Natural killer cell (primary cell): ENCODE results near the gene RAD51B. TPM values are rescaled to one million over a fixed set of nuclear protein-coding genes. Genes with fewer than 3 reads are reported as not detected.

Source experiments
- ATAC-seq, 3 donors: fragments of 150-1000 bp in 2 of 3; fragments of 200-7000 bp in 1 of 3; cut with Tn5 transposase; 1 replicate in 1 of 3; 2 replicates in 2 of 3; pipeline ENCODE4 v1.10.0; 2021; ENCODE audit warnings: mild to moderate bottlenecking in 2 of 3, moderate library complexity in 2 of 3
- DNase-seq, 2 donors: peaks; one replicate each; pipeline versions ENCODE4 v3.0.0 to v3.0.0-alpha.2; 2013 to 2021; ENCODE audit warnings: mixed read lengths in 1 of 2
- H3K27ac ChIP-seq: one replicate; pipeline ENCODE4 v1.5.1; 2013; ENCODE audit warnings: mild to moderate bottlenecking, low read length
- H3K27me3 ChIP-seq: one replicate; pipeline ENCODE4 v1.6.1; 2013; ENCODE audit warnings: low read length; ENCODE audit not compliant: control insufficient read depth, insufficient read depth
- H3K36me3 ChIP-seq: one replicate; pipeline ENCODE4 v1.6.1; 2013; ENCODE audit warnings: low read length; ENCODE audit not compliant: control insufficient read depth, insufficient read depth
- H3K4me1 ChIP-seq: one replicate; pipeline ENCODE4 v1.6.1; 2013; ENCODE audit warnings: low read length; ENCODE audit not compliant: control insufficient read depth, insufficient read depth
- H3K4me3 ChIP-seq: one replicate; pipeline ENCODE4 v1.5.1; 2013; ENCODE audit warnings: low read length
- H3K9me3 ChIP-seq: one replicate; pipeline ENCODE4 v1.6.1; 2013; ENCODE audit warnings: low read length; ENCODE audit not compliant: control insufficient read depth, insufficient read depth
- H3K27ac Mint-ChIP-seq, 2 donors: one replicate each; pipeline ENCODE4 v1.8.0; 2022; ENCODE audit warnings: mild to moderate bottlenecking in 2 of 2, mixed read lengths in 2 of 2, moderate library complexity in 1 of 2
- H3K27me3 Mint-ChIP-seq, 2 donors: one replicate each; pipeline ENCODE4 v1.8.0; 2022; ENCODE audit warnings: low read depth in 2 of 2, mixed read lengths in 2 of 2
- H3K36me3 Mint-ChIP-seq: one replicate; pipeline ENCODE4 v1.8.0; 2022; ENCODE audit warnings: mixed read lengths
- H3K4me1 Mint-ChIP-seq, 2 donors: one replicate each; pipeline ENCODE4 v1.8.0; 2022; ENCODE audit warnings: mixed read lengths in 2 of 2
- H3K4me3 Mint-ChIP-seq: one replicate; pipeline ENCODE4 v1.8.0; 2022; ENCODE audit warnings: mild to moderate bottlenecking, moderate library complexity, mixed read lengths
- H3K9me3 Mint-ChIP-seq, 2 donors: one replicate each; pipeline ENCODE4 v1.8.0; 2022; ENCODE audit warnings: mixed read lengths in 2 of 2
- CTCF ChIP-seq: fragments of 200-600 bp; IDR thresholded peaks from one replicate; pipeline ENCODE4 v1.8.0; 2022; ENCODE audit warnings: antibody characterized with exemption
- WGBS: methylation state at CpG from one replicate; pipeline ENCODE4 v1.1.7; 2013; ENCODE audit warnings: missing lambda C conversion rate; ENCODE audit not compliant: insufficient coverage; 5-methylcytosine and 5-hydroxymethylcytosine counted together
- intact Hi-C: fragments of 100-400 bp; cut with micrococcal nuclease; formaldehyde crosslinking; loops from one replicate; pipeline ENCODE4 v1.14.2; 2022
- total RNA-seq, 4 donors: library from RNA; stranded (reverse); fragments of 120-200 nt in 1 of 4; gene quantifications; one replicate each; pipeline versions ENCODE4 v1.2.3 to v1.2.4, GENCODE V29; 2013 to 2022

The RAD51B gene
- total RNA-seq, 3 donors from 2014 or later (not counting 1 experiment from before 2014, with no cell fraction given), result 28.1 to 37.6 (median 28.6) TPM

- Histone ChIP-seq H3K27ac (no peak overlapping the region), H3K9me3 (peaks cover 5% of the 10 kb centered on the region), H3K4me1 (peaks cover 8% of the 10 kb centered on the region), H3K4me3 (no peak overlapping the region), H3K27me3 (no peaks in the 10 kb centered on the region), H3K36me3 (no peaks in the 10 kb centered on the region)
- intact Hi-C loops, result no loop called here
- DNase-seq (no peak), ATAC-seq (no peak)
- H3K9me3 Mint-ChIP-seq, result peaks cover 2 to 3% of the 10 kb centered on the region in 2 donors
- TF ChIP-seq CTCF, result no peak
- H3K4me3 Mint-ChIP-seq, result no peak overlapping the region
- peaks cover 24 to 25% of the 10 kb centered on the region in 2 donors for H3K4me1 Mint-ChIP-seq
- 87% methylated on average over 3 of the region's 3 CpGs for WGBS
- no peaks in the 10 kb centered on the region for H3K27me3 Mint-ChIP-seq
- H3K36me3 Mint-ChIP-seq, result no peaks in the 10 kb centered on the region
- H3K27ac Mint-ChIP-seq, result no peak overlapping the region
Observed at GRCh38 chr14:68723808-68724268, 904.3 kb downstream of the RAD51B start.

GRCh38 chr14:68724914-68725313, 905.3 kb downstream of the RAD51B start:
- Mint-ChIP-seq H3K36me3 (no peaks in the 10 kb centered on the region), H3K9me3 (no peaks in the 10 kb centered on the region), H3K27ac (no peak overlapping the region), H3K4me1 (peaks cover 15 to 19% of the 10 kb centered on the region in 2 donors), H3K4me3 (no peak overlapping the region), H3K27me3 (no peaks in the 10 kb centered on the region)
- Histone ChIP-seq H3K4me1 (peaks cover 8% of the 10 kb centered on the region), H3K27ac (no peak overlapping the region), H3K9me3 (peaks cover 5% of the 10 kb centered on the region), H3K27me3 (no peaks in the 10 kb centered on the region), H3K36me3 (no peaks in the 10 kb centered on the region), H3K4me3 (no peak overlapping the region)
- no peak for DNase-seq
- ATAC-seq, result no peak
- no peak for TF ChIP-seq CTCF
- WGBS, result 100% methylated on average over 3 of the region's 3 CpGs
- intact Hi-C loops, result no loop called here

- ATAC-seq (no peak), DNase-seq (no peak)
- TF ChIP-seq CTCF, result no peak
- Mint-ChIP-seq H3K27ac (no peak overlapping the region), H3K9me3 (no peaks in the 10 kb centered on the region), H3K4me3 (no peak overlapping the region), H3K4me1 (peaks cover 5 to 17% of the 10 kb centered on the region in 2 donors), H3K27me3 (no peaks in the 10 kb centered on the region), H3K36me3 (no peaks in the 10 kb centered on the region)
- Histone ChIP-seq H3K36me3 (no peaks in the 10 kb centered on the region), H3K27ac (no peak overlapping the region), H3K4me1 (peaks cover 3% of the 10 kb centered on the region), H3K9me3 (no peaks in the 10 kb centered on the region), H3K27me3 (no peaks in the 10 kb centered on the region), H3K4me3 (no peak overlapping the region)
- intact Hi-C loops, result no loop called here
- WGBS, result 90% methylated on average over 4 of the region's 5 CpGs
Observed at GRCh38 chr14:68726093-68726695, 906.6 kb downstream of the RAD51B start.
